HG02840 (cell line): ENCODE data around the gene SPINK1.
"Not testable (repeated sequence)": the region's sequence is repeated elsewhere in the genome, so short reads cannot be mapped to it uniquely, and the experiment has no call there.

Experiments
- ATAC-seq: cut with Tn5 transposase; IDR thresholded peaks from one replicate; pipeline ENCODE4 v1.9.1; 2021; ENCODE audit warnings: mild to moderate bottlenecking, moderate library complexity, moderate number of reproducible peaks; ENCODE audit not compliant: unreplicated experiment, low FRiP score

Gene SPINK1

DNA sequence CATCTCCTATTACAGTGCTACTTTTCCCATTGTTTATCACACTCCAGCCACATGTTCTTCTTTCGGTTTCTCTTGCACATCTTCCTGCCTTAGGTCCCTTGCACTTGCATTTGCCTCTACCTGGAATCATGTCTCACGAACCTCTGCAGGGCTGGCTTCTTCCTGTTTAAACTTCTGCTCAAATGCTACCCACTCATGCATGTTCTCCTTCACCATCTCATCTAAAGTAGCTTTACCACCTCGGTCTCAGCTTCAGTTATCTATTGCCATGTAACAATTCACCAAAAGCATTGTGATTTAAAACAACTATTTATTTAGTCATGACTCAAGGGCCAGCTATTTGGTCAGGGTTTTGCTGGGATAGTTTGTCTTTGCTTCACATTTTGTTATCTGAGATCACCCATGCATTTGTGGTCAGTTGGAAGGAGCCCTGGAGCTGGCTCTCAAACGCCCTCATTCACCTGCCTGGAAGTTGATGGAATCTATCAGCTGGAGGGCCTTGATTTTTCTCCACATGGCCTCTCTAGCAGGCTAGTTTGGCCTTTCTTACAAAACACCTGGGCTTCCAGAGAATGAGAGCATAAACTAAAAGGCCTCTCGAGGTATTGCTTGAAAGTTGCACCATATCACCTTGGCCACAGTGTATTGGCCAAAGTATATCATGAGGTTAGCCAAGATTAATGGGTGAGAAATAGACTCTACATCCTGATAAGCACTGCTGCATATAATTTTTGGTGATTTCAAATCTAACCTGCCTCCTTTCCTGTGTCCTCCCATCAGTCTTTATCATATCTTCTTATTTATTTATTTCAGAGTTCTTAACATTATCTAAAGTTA is 21.4 kb downstream of the SPINK1 start:
- no peak for ATAC-seq

DNA sequence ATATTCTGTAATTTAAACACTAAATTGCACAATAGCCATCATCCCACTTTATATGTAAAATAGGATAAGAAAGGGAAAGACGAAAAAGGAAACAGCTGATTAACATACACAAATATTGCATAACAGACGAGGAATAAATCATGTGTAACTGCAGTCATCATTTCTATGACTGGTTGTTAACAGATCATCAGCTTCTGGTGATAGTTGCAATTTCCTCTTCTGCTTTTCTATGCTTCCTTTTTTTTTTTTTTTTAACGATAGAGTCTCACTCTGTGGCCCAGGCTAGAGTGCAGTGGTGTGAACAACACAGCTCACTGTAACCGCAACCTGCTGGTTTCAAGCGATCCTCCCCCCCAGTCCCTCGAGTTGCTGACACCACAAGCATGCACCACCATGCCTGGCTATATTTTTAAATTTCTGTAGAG is 26.4 kb downstream of the SPINK1 start:
- ATAC-seq, result no peak

DNA sequence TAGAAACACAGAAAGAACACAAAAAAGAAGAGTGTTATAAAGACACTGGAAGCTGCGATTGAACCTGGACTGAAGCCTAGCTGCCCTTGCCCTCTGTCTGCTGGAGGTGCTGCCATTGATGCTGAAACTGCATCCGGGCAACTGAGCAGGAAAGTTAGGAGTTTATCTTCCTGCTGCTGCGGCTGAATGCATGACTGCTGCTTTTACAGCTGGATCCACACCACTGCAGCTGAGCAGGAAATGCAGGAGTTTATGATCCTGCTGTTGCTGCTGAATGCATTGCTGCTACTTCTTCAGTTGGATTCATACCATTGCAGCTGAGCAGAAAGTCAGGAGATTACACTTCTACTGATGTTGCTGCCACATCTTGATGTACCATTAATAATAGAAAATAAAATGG is 27.1 kb downstream of the SPINK1 start:
- ATAC-seq, result no peak

DNA sequence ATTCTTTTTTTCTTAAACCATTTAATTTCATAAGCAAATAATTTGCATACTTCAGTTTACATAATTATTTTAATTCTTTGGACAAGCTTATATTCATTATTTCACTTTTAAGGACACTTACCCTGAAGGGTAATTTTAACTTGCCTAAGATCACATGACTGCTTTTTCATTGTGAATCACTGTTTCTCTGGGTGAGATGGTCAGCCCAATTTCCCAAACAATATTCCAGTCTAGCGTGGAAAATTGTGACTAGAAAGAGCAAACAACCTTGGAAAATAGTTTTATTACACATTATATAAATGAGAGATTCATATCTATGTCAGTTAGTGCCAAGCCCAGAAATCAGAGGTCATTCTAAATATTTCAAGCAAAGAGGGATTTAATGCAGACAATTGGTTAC is 27.5 kb downstream of the SPINK1 start:
- no peak for ATAC-seq

DNA sequence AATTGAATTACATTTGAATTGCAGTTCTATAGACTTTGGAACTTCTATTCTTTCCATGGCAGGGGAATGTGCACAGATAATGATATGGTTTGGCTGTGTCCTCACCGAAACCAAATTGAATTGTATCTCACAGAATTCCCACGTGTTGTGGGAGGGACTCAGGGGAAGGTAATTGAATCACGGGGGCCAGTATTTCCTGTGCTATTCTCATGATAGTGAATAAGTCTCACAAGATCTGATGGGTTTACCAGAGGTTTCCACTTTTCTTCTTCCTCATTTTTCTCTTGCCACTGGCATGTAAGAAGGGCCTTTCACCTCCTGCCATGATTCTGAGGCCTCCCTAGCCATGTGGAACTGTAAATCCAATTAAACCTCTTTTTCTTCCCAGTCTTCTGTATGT is 28.3 kb downstream of the SPINK1 start:
- ATAC-seq, result not testable (repeated sequence)

DNA sequence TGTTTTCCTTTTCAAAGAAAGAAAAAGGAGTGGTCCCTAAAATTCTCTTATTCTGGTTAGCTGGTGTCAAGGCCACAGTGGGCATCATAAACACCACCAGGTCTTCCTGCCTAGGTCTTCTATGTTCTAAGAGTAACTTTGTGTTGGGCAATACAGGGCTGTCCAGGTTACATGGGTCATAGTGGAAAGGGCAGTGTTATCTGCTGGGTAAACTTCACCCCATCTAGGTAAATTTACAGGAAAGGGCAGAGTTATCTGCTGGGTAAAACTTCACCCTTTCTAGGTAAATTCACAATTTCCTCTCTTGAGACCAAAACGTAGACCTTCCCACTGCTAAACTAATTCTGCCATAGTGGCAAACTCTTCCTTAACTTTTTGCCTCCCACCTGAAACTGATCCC is 30.0 kb downstream of the SPINK1 start:
- no peak for ATAC-seq

DNA sequence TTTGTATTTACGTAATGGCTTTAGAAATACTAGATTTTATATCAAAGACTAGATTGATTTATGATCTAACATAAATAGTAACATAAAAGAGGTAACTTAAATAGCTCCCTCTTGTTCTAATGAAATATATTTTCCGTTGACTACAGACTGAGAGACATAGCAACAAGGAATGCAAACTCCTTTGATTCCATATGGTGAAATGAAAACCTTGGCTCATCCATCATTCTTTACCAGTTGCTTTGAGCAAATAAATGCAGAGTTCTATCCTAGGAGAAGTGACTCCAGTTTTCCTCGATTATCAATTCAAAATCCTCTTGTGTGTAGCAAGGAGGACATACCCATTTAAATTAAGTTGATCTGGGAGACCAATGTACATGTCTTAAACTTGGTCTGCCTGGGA is 31.0 kb downstream of the SPINK1 start:
- no peak for ATAC-seq

DNA sequence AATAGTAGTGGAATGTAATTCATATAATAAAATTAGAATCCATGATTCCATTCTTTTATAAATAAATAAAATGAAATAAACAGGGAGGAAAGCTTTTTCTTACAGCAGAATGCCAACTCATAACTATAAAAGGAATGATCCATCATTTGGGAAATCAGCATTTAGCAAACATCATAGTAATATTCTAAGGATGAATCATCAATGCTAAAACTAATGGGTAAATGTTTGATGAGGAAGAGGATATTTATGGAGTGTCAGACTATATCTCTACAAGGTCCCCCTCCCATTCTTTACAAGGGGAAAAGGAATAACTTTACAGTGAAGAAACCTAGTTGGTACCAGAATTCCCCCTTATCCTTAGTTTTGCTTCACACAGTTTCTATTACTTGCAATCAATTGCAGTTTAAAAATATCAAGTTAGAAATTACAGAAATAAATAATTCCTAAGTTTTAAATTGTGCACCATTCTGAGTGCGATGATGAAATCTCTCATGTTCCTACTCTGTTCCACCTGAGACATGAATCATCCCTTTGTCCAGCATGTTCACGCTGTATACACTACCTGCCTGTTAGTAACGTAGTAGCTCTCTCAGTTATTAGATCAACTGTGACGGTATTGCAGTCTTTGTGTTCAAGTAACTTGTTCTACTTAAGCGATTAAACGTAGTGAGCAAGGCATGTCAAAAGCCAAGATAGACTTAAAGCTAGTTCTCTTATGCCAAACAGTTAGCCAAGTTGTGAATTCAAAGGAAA is 34.7 kb downstream of the SPINK1 start:
- no peak for ATAC-seq

DNA sequence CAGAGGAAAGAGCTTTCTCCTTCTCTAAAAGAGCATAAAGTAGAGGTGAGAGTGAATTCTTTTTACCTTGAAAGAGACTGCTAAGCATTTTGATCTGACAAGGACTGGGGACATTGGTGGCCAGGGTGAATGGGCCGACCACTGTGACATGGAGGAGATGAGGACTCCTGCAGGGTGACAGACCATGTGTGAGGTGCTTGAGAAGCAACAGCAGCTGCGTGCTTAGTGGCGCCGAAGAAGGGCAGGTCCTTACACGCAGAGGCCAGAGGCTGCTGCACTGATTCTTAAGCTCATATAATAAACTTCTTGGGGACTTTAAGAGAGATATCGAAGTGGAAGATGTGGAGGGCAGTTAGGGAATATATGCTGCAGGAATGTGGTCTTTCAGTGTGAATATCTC is 40.3 kb downstream of the SPINK1 start:
- no peak for ATAC-seq

DNA sequence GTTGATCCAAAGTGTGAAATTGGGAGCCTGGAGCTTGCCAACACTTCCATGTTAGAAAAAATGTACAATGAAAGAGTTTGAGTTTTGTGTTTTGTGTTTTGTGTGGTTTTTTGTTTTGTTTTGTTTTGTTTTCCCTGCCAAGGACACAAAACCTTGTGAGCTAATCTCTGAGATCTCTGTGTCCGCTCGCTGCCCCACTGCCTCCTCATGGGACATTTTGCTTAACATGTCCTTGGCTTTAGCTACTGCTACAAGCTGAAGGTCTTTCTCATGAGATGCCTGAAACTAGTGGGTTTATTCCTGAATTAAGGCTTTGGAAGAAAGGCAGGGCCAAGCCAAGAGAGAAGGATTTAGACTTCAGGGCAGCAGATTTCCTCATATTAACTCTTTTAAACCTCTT is 41.7 kb downstream of the SPINK1 start:
- no peak for ATAC-seq

DNA sequence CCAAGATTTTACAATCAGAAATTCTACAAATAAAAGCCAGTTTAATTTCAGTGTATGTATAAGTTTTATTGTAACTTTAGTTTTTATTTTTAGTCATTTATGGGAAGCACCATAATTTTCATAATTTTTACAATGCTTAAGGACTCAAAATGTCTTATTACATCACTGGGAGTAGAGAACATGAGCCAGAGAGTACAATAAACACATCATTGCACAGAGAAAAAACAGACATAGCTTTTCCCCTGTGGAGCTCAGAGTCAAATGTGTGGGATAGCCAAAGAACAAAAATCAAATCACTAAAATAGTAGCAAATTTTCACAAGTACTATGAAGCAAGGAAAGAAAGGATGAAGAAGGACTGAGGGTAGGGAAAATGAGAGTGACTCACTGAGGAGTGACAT is 43.4 kb downstream of the SPINK1 start:
- ATAC-seq, result no peak

DNA sequence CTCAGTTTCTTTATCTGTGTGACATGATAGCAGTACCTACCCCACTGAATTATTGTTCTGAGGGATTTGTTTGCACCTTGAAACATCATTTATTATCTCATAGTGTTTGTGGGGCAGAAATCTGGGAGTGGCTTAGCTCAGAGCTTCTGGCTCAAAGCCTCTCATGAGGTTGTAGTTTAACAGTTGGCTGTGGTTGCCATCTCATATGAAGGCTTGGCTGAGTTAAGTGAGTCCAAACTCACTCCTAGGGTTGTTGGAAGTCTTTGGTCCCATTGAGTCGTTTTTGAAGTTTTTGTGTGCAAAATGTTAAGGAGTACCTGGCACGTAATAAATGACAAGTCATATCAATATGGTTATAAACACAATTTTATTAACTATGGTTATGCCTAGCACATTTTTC is 45.3 kb downstream of the SPINK1 start:
- ATAC-seq, result no peak

DNA sequence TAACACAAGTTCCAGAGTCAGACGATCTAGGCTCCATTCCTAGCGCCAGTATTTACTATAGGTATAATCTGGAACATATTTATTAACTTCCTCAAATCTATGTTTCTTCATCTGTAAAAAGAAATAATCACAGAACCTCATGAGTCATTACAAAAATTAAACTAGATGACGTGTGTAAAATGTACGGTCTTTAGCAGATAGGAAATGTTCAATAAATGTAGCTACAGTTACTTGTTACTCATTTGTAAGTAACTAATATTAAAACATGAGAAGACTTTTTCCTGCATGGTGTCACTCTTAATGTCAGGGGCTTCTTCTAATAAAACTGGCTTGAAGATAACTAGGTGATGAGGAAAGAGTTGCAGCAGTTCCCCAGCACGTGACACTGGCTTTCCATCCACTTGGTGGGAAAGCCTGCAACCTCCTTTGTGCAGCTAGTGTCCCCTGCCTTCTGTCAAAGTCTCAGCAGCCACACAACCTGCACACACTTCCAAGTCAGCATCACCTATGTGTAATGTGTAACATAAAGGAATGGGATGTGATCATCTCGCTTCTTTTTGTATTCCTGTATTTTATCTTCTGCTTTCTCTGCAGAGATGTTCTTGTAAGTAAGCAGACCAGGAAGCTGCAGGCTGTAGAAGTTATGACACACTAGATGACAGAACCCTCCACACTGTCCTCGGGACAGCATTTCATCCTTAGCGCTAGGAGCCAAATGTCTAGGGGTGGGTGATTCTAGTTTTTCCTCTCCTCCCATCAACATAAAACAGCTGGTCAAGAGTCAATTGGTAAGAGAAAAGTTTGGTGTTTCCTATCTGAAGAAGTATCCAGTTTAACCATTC is 47.1 kb downstream of the SPINK1 start:
- ATAC-seq, result no peak

DNA sequence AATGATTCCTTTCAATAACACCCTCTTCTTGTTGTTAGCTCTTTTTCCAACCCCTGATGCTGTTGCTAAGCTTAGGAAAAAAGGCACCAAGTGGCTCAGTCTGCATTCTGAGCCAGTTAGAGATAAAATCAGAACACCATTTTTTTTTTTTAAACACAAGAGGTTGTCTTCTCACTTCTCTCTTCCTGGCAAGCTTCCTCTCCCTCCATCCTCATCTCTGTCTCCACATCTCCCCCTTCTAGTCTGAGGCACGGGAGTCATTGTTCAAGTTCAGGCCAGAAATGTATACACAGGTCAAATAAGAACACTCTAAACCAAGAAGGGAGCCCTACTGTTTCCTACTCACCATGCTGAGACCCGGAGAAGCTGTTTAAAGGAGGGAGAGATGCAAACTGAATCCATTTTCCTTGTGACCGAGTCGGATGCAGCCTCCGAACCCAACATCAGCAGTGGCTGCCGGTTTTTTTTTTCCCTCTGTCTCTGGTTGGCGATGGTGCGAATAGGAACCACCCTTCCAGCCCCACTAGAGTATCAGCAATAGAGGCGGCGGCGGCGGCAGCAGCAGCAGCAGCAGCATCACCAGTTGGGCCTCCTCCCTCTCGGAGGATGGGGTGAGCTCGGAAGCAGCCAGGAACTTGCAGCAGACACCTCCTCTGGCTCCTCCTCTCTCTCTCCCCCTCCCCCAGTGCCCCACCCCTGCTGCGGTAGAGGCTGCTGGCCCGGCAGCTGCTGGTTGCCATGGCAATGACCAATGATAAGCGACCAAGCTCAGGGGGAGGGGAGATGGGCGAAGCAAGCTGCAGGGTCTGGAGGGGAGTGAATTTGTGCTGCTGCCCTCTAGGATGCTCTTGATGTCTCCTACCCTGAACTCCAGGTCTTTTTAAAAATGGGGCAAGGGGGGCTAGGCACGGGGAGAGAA is 49.1 kb downstream of the SPINK1 start, which contains the start of gene JAKMIP2:
JAKMIP2 (minus strand) TSS at position 619 of the 919 bp plus-strand sequence. CDS start 110,922 bp downstream, outside the sequence.
- peak; percentile 69 for ATAC-seq

DNA sequence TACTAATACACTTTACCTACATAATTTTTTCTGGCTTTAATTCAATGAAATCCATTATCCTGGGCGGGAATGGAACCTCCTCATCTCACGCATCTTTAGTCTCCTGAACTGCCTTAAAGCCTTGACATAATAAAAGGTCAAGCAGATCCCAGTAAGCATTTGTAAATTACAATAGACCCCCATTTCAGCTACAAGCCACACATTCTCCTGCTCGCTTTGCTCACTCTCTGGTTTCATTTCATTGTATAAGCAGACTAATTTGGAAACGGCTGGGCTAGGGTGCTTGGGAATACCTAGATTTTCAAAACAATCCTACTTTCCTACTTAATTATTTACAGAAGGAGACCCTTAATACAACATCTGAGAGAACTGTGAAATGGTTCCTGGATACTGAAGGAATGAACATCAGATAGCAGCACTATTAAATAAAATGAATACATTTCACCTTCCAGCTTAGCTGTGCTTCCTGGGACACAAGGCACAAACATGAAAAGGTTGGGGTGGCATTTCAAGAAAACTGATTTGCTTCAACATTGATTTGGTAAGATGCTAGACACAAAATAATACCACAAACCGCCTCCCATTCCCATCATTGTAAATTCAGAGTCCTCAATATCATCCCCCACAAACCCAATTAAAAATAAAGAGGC is 50.4 kb downstream of the SPINK1 start:
- no peak for ATAC-seq

DNA sequence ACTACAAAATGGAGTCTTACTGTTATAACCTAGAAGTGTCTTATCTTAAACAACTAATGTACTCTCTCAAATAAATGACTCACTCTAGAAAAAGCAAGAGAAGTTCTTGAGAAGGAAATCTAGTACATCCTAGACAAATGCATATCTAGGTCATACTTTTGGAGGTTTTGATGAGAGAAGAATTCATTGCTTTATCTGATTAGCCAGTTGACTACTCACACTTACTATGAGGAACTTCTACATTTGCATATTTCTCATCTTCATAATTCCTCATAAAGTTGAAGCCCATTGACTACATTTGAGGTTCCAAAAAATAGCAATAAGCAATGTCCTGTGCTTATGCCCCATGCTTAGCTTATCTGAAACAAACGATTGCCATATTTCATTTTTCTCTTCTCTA is 51.8 kb downstream of the SPINK1 start:
- ATAC-seq, result no peak

DNA sequence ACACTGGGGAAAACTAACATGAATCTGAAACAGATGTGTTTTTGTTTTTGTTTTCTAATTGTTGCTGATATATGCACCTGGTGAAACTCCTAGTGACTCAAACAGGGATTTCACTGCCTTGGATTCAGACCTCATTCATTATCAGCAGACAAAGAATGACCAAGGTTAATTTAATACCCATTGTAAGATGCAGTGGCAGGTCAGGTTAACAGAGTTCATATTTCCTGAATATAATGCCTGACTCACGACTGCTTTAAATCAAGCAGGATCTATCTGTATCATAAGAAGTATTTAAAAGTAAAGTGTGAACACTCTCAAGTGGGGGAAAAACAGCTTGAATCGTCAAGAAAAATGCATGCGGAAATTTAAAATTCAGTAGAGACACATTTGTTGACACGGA is 54.5 kb downstream of the SPINK1 start:
- ATAC-seq, result no peak
